Karpas-422 (cell line): ENCODE results near the gene SGIP1. TPM values are rescaled to one million over a fixed set of nuclear protein-coding genes. Genes with fewer than 3 reads are reported as not detected.

Source experiments
- DNase-seq: peaks from one replicate; pipeline ENCODE4 v3.0.0-alpha.2; 2015
- H2AFZ ChIP-seq: fragments of 200-600 bp; sonication (generic); 2 replicates; pipeline ENCODE4 v1.6.1; 2014; ENCODE audit warnings: antibody characterized with exemption, low read length, mixed read lengths
- H3K27ac ChIP-seq: fragments of 200-600 bp; sonication (generic); 2 replicates; pipeline ENCODE4 v1.5.1; 2014; ENCODE audit warnings: mild to moderate bottlenecking, low read length, moderate library complexity
- H3K27me3 ChIP-seq: fragments of 200-600 bp; sonication (generic); 2 replicates; pipeline ENCODE4 v1.6.1; 2014; ENCODE audit warnings: low read length, mixed read lengths
- H3K36me3 ChIP-seq: fragments of 200-600 bp; sonication (generic); 2 replicates; pipeline ENCODE4 v1.6.1; 2014; ENCODE audit warnings: low read length, mixed read lengths; ENCODE audit not compliant: insufficient read depth
- H3K4me1 ChIP-seq: fragments of 200-600 bp; sonication (generic); 2 replicates; pipeline ENCODE4 v1.6.1; 2014; ENCODE audit warnings: mild to moderate bottlenecking, low read length, mixed read lengths
- H3K4me2 ChIP-seq: fragments of 200-600 bp; sonication (generic); 2 replicates; pipeline ENCODE4 v1.6.1; 2014; ENCODE audit warnings: low read length, low read depth, mild to moderate bottlenecking; ENCODE audit not compliant: poor library complexity, severe bottlenecking
- H3K4me3 ChIP-seq: fragments of 200-600 bp; sonication (generic); 2 replicates; pipeline ENCODE4 v1.5.1; 2014; ENCODE audit warnings: mild to moderate bottlenecking, antibody characterized with exemption, low read length, mixed read lengths
- H3K79me2 ChIP-seq: fragments of 200-600 bp; sonication (generic); 2 replicates; pipeline ENCODE4 v1.6.1; 2014; ENCODE audit warnings: mild to moderate bottlenecking, low read length, mixed read lengths
- H3K9ac ChIP-seq: fragments of 200-600 bp; sonication (generic); 2 replicates; pipeline ENCODE4 v1.6.0; 2014; ENCODE audit warnings: low read length
- H3K9me2 ChIP-seq: fragments of 200-600 bp; sonication (generic), shearing (Covaris generic); replicated peaks from 2 replicates; pipeline ENCODE4 v1.6.0; 2014; ENCODE audit warnings: mild to moderate bottlenecking, low read length, moderate library complexity; ENCODE audit not compliant: insufficient read depth
- H3K9me3 ChIP-seq: fragments of 300-700, 200-600 bp; sonication (generic); 2 replicates; pipeline ENCODE4 v1.6.1; 2014; ENCODE audit warnings: low read length, mixed read lengths
- H4K20me1 ChIP-seq: fragments of 200-600 bp; sonication (generic); 2 replicates; pipeline ENCODE4 v1.6.1; 2014; ENCODE audit warnings: mild to moderate bottlenecking, antibody characterized with exemption, low read length, low read depth; ENCODE audit not compliant: insufficient read depth
- total RNA-seq: library from RNA; depleted of rRNA; stranded (reverse); fragments of >200 nt; shearing (Covaris generic); gene quantifications from 2 replicates; pipeline ENCODE4 v1.2.3, GENCODE V29; 2014; ENCODE audit warnings: low replicate concordance

Gene SGIP1
- total RNA-seq, 1 experiment from 2014 or later: not detected

DNA sequence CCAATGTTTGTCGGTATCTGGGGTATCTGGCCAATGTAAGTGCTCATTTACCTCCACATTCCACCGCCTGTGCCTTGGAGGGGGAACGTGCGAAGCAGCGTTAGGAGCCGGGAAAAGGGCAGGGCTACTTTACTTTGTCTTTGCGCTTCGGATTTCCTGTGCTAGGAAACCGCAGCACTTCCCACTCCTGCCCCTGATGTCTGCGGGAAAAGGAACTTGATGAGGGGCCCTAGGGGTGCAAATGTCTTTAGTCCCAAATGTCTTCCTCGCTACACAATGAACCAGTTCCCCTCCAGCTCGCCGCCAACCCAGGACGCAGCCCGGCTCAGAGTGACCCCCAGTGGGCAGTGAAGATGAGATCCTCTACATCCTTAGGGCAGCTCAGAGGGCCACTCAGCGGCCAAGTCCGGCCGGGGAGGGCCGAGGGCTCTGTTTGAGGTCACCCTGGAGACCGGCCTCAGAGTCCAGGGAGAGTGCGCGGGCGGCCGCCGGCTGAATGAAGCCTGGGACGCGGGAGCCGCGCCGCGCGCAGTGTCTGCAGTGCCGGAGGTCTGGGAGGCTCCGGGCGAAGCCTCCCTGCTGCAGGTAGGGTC lies 218.1 kb downstream of the SGIP1 start, which contains the start of gene DYNLT5:
Gene DYNLT5, plus strand, starts transcription at position 460 of the 593 bp plus-strand sequence. CDS start 2,200 bp downstream, outside the sequence.
- Histone ChIP-seq H3K79me2 (no peaks in the 10 kb centered on the region), H3K27me3 (no peaks in the 10 kb centered on the region), H3K4me3 (no peak within 1 kb of the TSS), H2AFZ (no peak within 1 kb of the TSS), H3K4me2 (no peak within 1 kb of the TSS), H3K9me3 (no peaks in the 10 kb centered on the region), H3K4me1 (no peaks in the 10 kb centered on the region), H3K9me2 (no peaks in the 10 kb centered on the region), H4K20me1 (no peaks in the 10 kb centered on the region), H3K36me3 (no peaks in the 10 kb centered on the region), H3K9ac (no peak within 1 kb of the TSS), H3K27ac (no peak within 1 kb of the TSS)
- no peak for DNase-seq

DNA sequence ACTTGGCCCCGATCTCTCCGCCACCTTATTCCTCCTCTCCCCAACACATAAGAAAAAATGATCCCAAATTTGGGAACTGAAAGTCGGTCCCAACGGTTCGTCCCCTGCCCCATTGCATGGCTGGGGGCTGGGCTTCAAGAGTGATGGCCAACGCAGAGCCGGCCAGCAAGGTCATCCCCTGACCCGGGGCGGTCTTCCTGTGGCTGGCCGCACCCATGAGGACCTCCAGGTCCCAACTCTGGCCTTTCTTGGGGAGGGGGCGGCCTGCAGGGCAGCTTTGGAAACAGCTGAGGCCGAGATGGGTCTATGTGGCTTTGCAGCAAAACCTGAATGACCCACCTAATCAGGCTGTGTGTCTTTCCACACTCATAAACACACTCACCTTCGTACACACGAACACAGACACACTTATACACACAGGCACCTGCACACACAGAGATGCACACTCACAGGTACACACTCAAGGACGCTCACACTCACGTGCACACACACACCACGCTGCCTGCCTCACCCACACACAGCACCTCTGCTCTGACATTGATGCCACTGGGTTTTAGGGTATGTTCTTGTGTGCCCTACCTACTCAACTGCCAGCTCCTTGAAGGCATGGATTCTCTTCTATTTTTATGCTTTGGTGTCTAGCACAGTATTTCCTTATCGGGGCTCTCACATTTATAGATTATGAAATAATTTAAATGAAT lies 218.9 kb downstream of the SGIP1 start:
- Histone ChIP-seq H3K27me3 (no peaks in the 10 kb centered on the region), H3K4me2 (no peak overlapping the region), H3K4me1 (peaks cover 6% of the 10 kb centered on the region), H2AFZ (no peak overlapping the region), H3K79me2 (no peaks in the 10 kb centered on the region), H3K27ac (no peak overlapping the region), H4K20me1 (no peaks in the 10 kb centered on the region), H3K36me3 (no peaks in the 10 kb centered on the region), H3K4me3 (no peak overlapping the region), H3K9me3 (no peaks in the 10 kb centered on the region), H3K9me2 (no peaks in the 10 kb centered on the region), H3K9ac (no peak overlapping the region)
- no peak for DNase-seq

DNA sequence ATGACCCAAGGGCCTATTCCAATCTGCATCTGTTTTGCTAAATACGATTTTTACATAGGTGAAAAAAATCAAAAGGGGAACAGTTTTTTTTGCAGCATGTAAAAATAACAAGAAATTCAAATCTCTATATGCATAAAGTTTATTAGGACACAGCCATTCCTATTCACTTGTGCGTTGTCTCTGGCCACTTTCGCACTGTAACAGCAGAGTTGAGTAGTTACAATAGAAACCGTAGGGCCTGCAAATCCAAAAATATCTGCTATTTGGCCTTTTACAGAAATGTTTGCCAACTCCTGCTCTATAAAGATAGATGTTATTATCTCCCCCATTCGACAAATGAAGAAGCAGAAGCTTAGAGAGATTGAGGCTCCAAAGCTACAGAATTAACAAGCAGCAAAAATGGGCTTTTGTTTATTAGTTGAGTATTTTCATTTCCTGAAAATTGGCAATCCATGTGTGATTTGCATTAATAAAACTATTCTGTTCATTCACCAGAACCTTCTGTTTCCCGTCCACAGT lies 223.8 kb downstream of the SGIP1 start:
- peaks cover 15% of the 10 kb centered on the region for H3K4me1 ChIP-seq
- H2AFZ ChIP-seq: no peak overlapping the region; the same call in 1 of the 2 replicates
- H3K4me2 ChIP-seq: peak overlapping the region; percentile 55
- H3K79me2 ChIP-seq: no peaks in the 10 kb centered on the region
- no peak overlapping the region for H3K27ac ChIP-seq
- no peaks in the 10 kb centered on the region for H4K20me1 ChIP-seq
- H3K4me3 ChIP-seq: no peak overlapping the region
- H3K9me2 ChIP-seq: no peaks in the 10 kb centered on the region
- H3K9ac ChIP-seq: 0 out of 2 replicates have a peak overlapping the region, but pooled peaks have one; percentile 15
- H3K36me3 ChIP-seq: no peaks in the 10 kb centered on the region
- H3K9me3 ChIP-seq: no peaks in the 10 kb centered on the region
- H3K27me3 ChIP-seq: no peaks in the 10 kb centered on the region
- DNase-seq: no peak

DNA sequence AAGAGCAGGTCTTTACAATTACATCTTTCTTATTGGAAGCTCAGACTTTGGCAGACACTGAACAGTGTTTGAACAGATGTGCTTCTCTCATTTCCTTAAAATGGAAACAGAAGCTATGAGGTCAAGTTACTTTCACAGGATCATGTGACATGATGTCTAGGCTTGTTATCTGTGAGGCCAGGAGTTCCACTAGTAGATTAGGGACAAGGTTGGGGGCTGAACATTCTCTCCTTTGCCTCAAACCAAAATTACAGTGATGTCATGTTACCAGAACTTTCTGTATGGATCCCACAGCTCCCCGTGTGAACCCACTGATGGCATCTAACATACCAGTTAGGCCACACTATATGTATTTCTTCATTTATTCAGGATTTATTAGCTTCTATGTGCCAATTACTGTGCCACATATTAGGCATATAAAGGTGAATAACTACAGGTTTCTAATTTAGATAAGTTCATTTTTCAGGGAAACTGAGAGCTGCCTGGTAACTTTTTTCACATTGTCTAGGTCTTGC lies 224.3 kb downstream of the SGIP1 start:
- H3K9ac ChIP-seq: 0 out of 2 replicates have a peak overlapping the region, but pooled peaks have one; percentile 15
- H2AFZ ChIP-seq: no peak overlapping the region; the same call in 1 of the 2 replicates
- H3K4me1 ChIP-seq: peaks cover 15% of the 10 kb centered on the region
- no peaks in the 10 kb centered on the region for H3K9me3 ChIP-seq
- H3K4me3 ChIP-seq: no peak overlapping the region
- H3K4me2 ChIP-seq: peak overlapping the region; percentile 55
- DNase-seq: peak; percentile 61
- H3K36me3 ChIP-seq: no peaks in the 10 kb centered on the region
- no peaks in the 10 kb centered on the region for H3K79me2 ChIP-seq
- H4K20me1 ChIP-seq: no peaks in the 10 kb centered on the region
- no peaks in the 10 kb centered on the region for H3K9me2 ChIP-seq
- no peak overlapping the region for H3K27ac ChIP-seq
- H3K27me3 ChIP-seq: no peaks in the 10 kb centered on the region

DNA sequence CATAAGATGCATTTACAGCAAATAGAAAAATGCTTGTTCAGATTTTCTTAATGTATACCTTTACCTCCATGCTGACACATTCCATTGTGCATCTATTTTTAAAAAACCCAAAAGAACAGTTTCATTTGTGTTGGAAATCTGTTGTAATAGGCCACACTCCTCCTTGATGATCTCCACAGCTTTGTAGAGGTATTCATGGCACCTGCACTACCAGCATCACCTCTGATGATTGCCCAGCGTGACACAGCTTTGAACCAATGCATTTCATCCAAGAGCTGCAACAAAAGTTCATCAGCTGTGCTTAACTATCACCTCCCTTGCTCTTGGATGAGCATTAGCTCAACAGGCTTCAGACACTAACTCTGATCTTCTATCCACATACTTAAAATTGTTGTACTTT lies 226.6 kb downstream of the SGIP1 start:
- no peak overlapping the region for H2AFZ ChIP-seq
- H3K9me2 ChIP-seq: no peaks in the 10 kb centered on the region
- no peaks in the 10 kb centered on the region for H3K9me3 ChIP-seq
- no peak overlapping the region for H3K27ac ChIP-seq
- DNase-seq: no peak
- H3K27me3 ChIP-seq: no peaks in the 10 kb centered on the region
- H4K20me1 ChIP-seq: no peaks in the 10 kb centered on the region
- peaks cover 17% of the 10 kb centered on the region for H3K4me1 ChIP-seq
- no peaks in the 10 kb centered on the region for H3K36me3 ChIP-seq
- H3K9ac ChIP-seq: no peak overlapping the region
- H3K4me2 ChIP-seq: no peak overlapping the region
- H3K79me2 ChIP-seq: no peaks in the 10 kb centered on the region
- no peak overlapping the region for H3K4me3 ChIP-seq

DNA sequence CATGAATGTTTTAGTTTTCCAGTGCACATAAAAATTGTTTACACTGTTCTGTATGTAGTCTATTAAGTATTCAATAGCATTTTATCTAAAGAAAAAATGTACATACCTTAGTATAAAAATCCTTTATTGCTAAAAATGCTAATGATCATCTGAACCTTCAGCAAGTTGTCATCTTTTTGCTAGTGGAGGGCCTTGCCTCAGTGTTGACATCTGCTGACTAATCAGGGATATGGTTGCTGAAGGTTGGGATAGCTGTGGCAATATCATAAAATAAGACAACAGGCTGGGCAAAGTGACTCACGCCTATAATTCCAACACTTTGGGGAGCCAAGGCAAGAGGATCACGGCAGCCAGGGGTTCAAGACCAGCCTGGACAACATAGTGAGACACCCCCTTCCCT lies 227.3 kb downstream of the SGIP1 start:
- no peaks in the 10 kb centered on the region for H3K9me3 ChIP-seq
- H3K36me3 ChIP-seq: no peaks in the 10 kb centered on the region
- H2AFZ ChIP-seq: no peak overlapping the region
- no peaks in the 10 kb centered on the region for H4K20me1 ChIP-seq
- peaks cover 17% of the 10 kb centered on the region for H3K4me1 ChIP-seq
- no peak overlapping the region for H3K4me3 ChIP-seq
- no peak overlapping the region for H3K27ac ChIP-seq
- no peaks in the 10 kb centered on the region for H3K9me2 ChIP-seq
- H3K9ac ChIP-seq: no peak overlapping the region
- H3K27me3 ChIP-seq: no peaks in the 10 kb centered on the region
- DNase-seq: no peak
- no peak overlapping the region for H3K4me2 ChIP-seq
- H3K79me2 ChIP-seq: no peaks in the 10 kb centered on the region

DNA sequence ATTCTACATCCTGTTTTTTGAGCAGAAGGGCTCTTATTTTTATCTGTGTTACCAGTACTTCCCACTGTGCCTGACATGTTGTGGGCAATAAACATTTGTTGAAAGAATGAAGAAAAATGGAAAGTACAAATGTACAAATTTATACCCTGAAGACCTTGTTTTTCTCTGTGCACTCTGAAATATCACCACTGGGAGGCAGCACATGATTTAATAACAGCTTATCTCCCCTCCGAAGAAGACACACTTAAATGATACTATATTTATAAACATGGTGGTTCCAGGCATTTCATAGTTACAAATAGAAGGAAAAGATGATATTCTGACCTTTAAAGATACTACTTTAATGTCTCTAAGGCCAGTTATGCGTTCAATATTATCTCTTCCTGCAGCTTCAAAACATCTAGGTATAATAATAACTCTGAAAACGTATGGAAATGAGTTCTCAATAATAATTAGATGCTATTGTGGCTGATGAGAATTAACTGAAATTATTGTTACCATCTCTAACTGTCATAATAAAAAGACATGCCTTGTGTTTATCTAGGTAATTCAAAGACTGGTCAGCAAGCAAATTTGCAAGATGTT lies 231.1 kb downstream of the SGIP1 start:
- Histone ChIP-seq H3K4me1 (peaks cover 3% of the 10 kb centered on the region; the same call in 1 of the 2 replicates), H3K27ac (no peak overlapping the region), H3K4me3 (no peak overlapping the region), H4K20me1 (no peaks in the 10 kb centered on the region), H3K79me2 (no peaks in the 10 kb centered on the region), H2AFZ (no peak overlapping the region), H3K9me2 (no peaks in the 10 kb centered on the region), H3K27me3 (no peaks in the 10 kb centered on the region), H3K9ac (no peak overlapping the region), H3K4me2 (no peak overlapping the region), H3K9me3 (no peaks in the 10 kb centered on the region), H3K36me3 (no peaks in the 10 kb centered on the region)
- peak; percentile 77 for DNase-seq

DNA sequence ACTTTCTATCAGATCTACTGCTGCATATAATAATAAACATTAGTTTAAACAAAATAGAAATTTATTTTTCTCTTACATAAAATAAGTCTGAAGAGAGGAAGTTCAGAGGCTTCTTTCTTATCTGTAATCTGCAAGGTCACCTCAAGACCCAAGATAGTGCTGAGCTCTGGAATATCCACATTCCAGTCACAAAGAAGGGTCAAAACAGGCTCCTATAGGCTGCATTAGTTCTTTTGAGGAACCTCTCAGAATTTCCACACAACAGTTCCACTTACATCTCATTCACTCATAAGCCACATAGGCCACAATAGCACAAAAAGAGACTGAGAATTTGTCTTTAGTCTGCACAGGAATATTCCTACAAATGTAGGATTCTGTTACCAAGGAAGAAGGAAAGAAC lies 233.7 kb downstream of the SGIP1 start:
- Histone ChIP-seq H3K4me3 (no peak overlapping the region), H3K4me1 (peaks cover 3% of the 10 kb centered on the region; the same call in 1 of the 2 replicates), H3K27ac (no peak overlapping the region)

More for the DNA sequence above, 233.7 kb downstream of the SGIP1 start:
- Histone ChIP-seq H4K20me1 (no peaks in the 10 kb centered on the region), H2AFZ (no peak overlapping the region), H3K9me3 (no peaks in the 10 kb centered on the region), H3K4me2 (no peak overlapping the region), H3K79me2 (no peaks in the 10 kb centered on the region), H3K36me3 (no peaks in the 10 kb centered on the region), H3K9ac (no peak overlapping the region), H3K9me2 (no peaks in the 10 kb centered on the region), H3K27me3 (no peaks in the 10 kb centered on the region)
- no peak for DNase-seq
